Glomerular endothelial cell (primary cell): ENCODE data around the gene KCNA4. TPM values are rescaled to one million over a fixed set of nuclear protein-coding genes. Genes with fewer than 3 reads are reported as not detected.
"Not testable (repeated sequence)": the region's sequence is repeated elsewhere in the genome, so short reads cannot be mapped to it uniquely, and the experiment has no call there.

Experiments used
- DNase-seq: peaks from one replicate; pipeline ENCODE4 v3.0.0-alpha.2; 2011; ENCODE audit warnings: low read depth, low spot score; ENCODE audit errors: extremely low read depth
- total RNA-seq: library from RNA; depleted of rRNA; stranded (reverse); fragments of >200 nt; gene quantifications from 2 replicates; pipeline ENCODE4 v1.2.3, GENCODE V29; 2015

KCNA4 gene
- total RNA-seq, result not detected in 2 replicates

- DNase-seq, result no peak
Measured at GRCh38 chr11:30016588-30017363, at the start of gene KCNA4. Gene KCNA4, minus strand, starts transcription at chr11:30017030. Its CDS starts 4,352 bp downstream, at chr11:30012678.

GRCh38 chr11:30062103-30062502 is 45.3 kb upstream of the KCNA4 start:
- DNase-seq, result no peak

- DNase-seq, result no peak
Measured at GRCh38 chr11:30059172-30059815, 42.5 kb upstream of the KCNA4 start.

- DNase-seq, result no peak
Measured at GRCh38 chr11:30049214-30049613, 32.4 kb upstream of the KCNA4 start.

- no peak for DNase-seq
Measured at GRCh38 chr11:30046578-30046945, 29.7 kb upstream of the KCNA4 start.

- no peak for DNase-seq
Measured at GRCh38 chr11:30045921-30046577, 29.2 kb upstream of the KCNA4 start.

GRCh38 chr11:30045144-30045543 is 28.3 kb upstream of the KCNA4 start:
- DNase-seq, result no peak

- no peak for DNase-seq
Measured at GRCh38 chr11:30041171-30041570, 24.3 kb upstream of the KCNA4 start.

GRCh38 chr11:30034746-30035145 is 17.9 kb upstream of the KCNA4 start:
- not testable (repeated sequence) for DNase-seq

- not testable (repeated sequence) for DNase-seq
Measured at GRCh38 chr11:30034166-30034565, 17.3 kb upstream of the KCNA4 start.

GRCh38 chr11:30025396-30026139 is 8.7 kb upstream of the KCNA4 start:
- DNase-seq, result no peak

- no peak for DNase-seq
Measured at GRCh38 chr11:30023074-30023473, 6.2 kb upstream of the KCNA4 start.

GRCh38 chr11:30019481-30019880 is 2.7 kb upstream of the KCNA4 start:
- DNase-seq, result no peak

GRCh38 chr11:30018495-30018894 is 1.7 kb upstream of the KCNA4 start:
- DNase-seq, result no peak

GRCh38 chr11:30017445-30017895 is 640 bp upstream of the KCNA4 start:
- no peak for DNase-seq

GRCh38 chr11:30015725-30016412 is 961 bp downstream of the KCNA4 start:
- no peak for DNase-seq

- no peak for DNase-seq
Measured at GRCh38 chr11:30012346-30012745, 4.5 kb downstream of the KCNA4 start.

- DNase-seq, result no peak
Measured at GRCh38 chr11:30009060-30009459, 7.8 kb downstream of the KCNA4 start.

GRCh38 chr11:30006876-30007275 is 10.0 kb downstream of the KCNA4 start:
- DNase-seq, result no peak

GRCh38 chr11:30002157-30002785 is 14.6 kb downstream of the KCNA4 start:
- DNase-seq, result no peak
